ENCODE data around the gene C6orf89. TPM values are rescaled to one million over a fixed set of nuclear protein-coding genes. Genes with fewer than 3 reads are reported as not detected.

C6orf89 gene
- total and polyA plus RNA-seq, 8 donors = 11.6 to 39.2 (median 30.6) TPM

GRCh38 chr6:36957773-36958271, 72.1 kb downstream of the C6orf89 start:
- no peak for TF ChIP-seq CTCF (IDR thresholded peaks at IDR 0.05)
- FAIRE-seq (no peak), DNase-seq (peak in 5 of 6 donors; percentile 66 to 86 (median 75)), ATAC-seq (peak; percentile 48 to 93 (median 82))
- H3K4me1 ChIP-seq = no peaks in the 10 kb centered on the region
- intact Hi-C loops (cut with DNase I) = no loop called here
- H3K36me3 ChIP-seq = no peaks in the 10 kb centered on the region
- H3K4me3 ChIP-seq = no peak overlapping the region
- WGBS, 2 donors = 59 to 67% methylated on average over 9 of the region's 9 CpGs
- no peaks in the 10 kb centered on the region for H3K27me3 ChIP-seq
- H3K27ac ChIP-seq = no peak overlapping the region
- H3K9me3 ChIP-seq = no peaks in the 10 kb centered on the region

GRCh38 chr6:36958775-36959554, 73.2 kb downstream of the C6orf89 start:
- Histone ChIP-seq H3K9me3 (no peaks in the 10 kb centered on the region), H3K27ac (no peak overlapping the region), H3K4me1 (peaks cover 0 to 5% (median 0%) of the 10 kb centered on the region in 3 donors), H3K4me3 (no peak overlapping the region), H3K27me3 (no peaks in the 10 kb centered on the region), H3K36me3 (no peaks in the 10 kb centered on the region)
- WGBS, 2 donors = 85 to 87% methylated on average over 44 of the region's 44 CpGs
- DNase-seq (peak in 1 of 6 donors; percentile 69), FAIRE-seq (no peak), ATAC-seq (no peak)
- intact Hi-C loops (cut with DNase I) = no loop called here
- no peak for TF ChIP-seq CTCF (IDR thresholded peaks at IDR 0.05)

- H3K27ac ChIP-seq = no peak overlapping the region
- no peaks in the 10 kb centered on the region for H3K27me3 ChIP-seq
- TF ChIP-seq CTCF (IDR thresholded peaks at IDR 0.05) = no peak
- H3K36me3 ChIP-seq = no peaks in the 10 kb centered on the region
- FAIRE-seq (no peak), DNase-seq (no peak), ATAC-seq (no peak)
- 93 to 94% methylated on average over 17 of the region's 17 CpGs for WGBS, 2 donors
- H3K4me1 ChIP-seq = peaks cover 0 to 8% (median 0%) of the 10 kb centered on the region in 3 donors
- intact Hi-C loops (cut with DNase I) = no loop called here
- H3K9me3 ChIP-seq = no peaks in the 10 kb centered on the region
- no peak overlapping the region for H3K4me3 ChIP-seq
Measured at GRCh38 chr6:36959555-36960250, 74.0 kb downstream of the C6orf89 start.

GRCh38 chr6:36961441-36962435, 76.0 kb downstream of the C6orf89 start:
- intact Hi-C loops (cut with DNase I) = no loop called here
- H3K27me3 ChIP-seq = no peaks in the 10 kb centered on the region
- TF ChIP-seq CTCF (IDR thresholded peaks at IDR 0.05) = no peak
- H3K36me3 ChIP-seq = no peaks in the 10 kb centered on the region
- no peak overlapping the region for H3K4me3 ChIP-seq
- no peak overlapping the region for H3K27ac ChIP-seq
- FAIRE-seq (no peak), ATAC-seq (no peak), DNase-seq (peak in 1 of 6 donors; percentile 63)
- 73 to 76% methylated on average over 40 of the region's 40 CpGs for WGBS, 2 donors
- H3K9me3 ChIP-seq = no peaks in the 10 kb centered on the region
- H3K4me1 ChIP-seq = peaks cover 0 to 8% (median 0%) of the 10 kb centered on the region in 3 donors

All from pancreas (tissue), 10 donors.